ENCODE measurements around the gene ABCA4.

The ABCA4 gene

DNA sequence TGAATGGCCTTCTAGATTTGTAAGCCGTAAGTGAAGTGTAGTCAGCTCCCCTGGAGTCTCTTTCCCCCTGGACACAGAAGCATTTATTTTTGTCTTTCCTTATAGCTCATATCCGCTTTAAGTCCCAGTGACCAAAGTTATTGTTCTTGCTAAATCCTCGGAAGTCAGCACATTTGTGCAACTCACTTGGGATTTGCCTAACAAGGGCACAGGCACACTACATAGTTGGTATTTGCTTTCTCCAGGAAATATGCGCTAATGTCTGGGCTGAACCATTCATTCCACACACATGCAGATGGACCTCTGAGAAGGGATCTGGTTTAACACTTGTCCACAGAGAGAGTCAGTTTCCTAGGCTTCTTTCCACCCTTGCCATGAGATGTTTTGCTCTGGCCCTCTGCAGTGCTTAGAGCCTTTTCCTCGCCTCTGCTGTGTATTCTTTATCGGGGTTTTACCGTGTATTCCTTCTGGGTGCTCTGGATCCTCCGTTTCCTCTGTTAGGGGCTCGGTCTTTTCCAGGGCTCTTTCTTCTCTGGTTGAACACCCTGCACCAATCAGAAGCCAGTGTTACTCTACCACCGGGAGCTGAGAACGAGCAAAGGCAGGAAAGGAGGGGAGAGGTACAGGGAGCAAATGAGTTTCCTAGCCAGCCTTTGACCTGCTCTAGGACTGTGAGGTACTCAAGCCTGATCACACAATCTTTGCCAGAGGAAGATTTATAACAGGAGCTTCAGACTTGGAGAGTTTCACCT lies 72.4 kb downstream of the ABCA4 start:
- no peak for DNase-seq

DNA sequence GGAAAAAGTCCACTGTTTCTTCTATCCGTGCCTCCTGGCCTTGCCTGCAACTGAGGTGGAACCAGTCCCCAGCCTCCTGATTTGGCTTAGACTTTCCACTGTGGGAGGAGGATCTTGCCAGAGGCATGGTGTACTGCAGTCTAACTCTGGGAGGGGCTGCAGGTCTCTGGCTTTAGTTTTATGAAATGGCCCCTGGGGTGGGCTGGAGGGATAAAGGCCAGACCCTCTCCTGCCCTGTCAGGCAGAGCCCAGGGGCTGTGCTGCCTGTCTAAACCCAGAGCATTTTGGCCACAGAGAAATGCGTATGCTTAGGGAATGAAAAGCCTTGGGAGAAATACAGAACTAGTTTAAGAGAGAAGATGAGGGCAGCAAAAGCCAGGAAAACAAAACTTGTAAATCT lies 73.0 kb downstream of the ABCA4 start:
- no peak for DNase-seq

DNA sequence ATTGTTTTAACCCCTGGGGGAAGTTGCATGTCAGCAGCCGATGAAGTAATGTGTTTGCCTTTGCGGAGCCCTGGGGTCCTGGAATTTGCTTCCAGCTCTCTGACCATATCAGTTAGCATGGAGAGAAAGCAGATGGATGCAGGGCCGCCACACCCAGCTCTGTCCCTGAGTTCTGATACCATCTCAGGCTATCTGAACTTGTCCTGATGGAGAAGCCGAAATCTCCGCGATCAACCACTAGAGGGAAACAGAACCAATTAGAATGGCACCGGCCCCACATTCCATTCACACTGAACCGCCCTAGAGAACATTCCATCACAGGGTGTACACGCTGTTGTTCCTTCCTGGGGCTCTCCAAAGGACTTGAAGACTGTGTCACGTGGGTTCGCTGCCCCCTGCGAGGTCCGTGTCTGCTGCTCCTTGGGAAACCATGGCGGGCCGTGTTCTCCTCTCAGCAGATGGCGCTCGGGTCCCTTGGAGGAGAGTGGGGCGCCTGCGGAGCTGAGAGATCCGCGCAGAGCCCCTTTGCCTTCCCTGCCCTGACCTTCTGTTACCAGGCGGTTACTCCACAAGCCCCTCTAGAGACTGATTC lies 75.4 kb downstream of the ABCA4 start:
- DNase-seq = peak; percentile 65

DNA sequence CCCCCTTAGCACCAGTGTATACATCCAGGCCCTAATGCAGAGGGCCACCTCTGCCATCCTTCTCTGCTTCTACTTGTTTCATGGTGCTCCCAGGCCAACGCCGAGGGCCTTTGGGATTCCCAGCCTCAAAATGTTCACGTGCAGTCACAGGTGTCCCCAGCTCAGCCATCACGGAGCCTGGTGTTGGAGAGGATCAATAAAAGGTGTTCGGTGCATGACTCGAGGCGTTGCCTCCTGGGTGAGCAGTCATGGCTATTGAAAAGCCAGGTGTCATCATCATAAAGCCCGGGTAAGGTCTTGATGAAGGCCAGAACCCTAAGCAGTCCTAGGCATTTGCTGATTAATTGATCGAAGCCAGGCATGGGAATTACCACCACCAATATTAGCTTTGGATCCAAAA lies 76.1 kb downstream of the ABCA4 start:
- no peak for DNase-seq

DNA sequence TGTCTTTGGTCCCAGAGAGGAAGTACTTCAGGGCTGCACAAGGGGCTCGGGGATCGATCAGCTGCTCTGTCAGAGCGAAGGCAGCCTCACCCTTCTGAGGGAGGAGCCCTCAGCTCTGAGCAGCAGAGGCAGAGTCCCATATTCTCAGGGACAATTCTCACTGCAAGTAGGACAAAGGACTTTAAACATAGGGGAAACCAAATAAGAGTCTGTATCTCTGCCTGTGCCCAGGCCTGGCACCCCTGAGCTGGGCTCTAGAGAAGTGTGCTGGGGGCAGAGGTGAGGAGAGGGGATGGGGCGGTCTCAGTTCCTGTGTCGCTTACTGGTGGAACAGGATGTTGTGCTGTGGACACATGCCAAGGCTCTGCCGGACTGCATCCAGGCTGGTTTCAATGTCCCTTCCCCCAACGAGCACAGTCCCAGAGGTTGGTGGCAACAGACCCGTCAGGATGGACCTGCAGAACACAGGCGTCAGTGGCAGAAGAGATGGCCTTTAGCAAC lies 76.6 kb downstream of the ABCA4 start:
- peak; percentile 20 for DNase-seq

DNA sequence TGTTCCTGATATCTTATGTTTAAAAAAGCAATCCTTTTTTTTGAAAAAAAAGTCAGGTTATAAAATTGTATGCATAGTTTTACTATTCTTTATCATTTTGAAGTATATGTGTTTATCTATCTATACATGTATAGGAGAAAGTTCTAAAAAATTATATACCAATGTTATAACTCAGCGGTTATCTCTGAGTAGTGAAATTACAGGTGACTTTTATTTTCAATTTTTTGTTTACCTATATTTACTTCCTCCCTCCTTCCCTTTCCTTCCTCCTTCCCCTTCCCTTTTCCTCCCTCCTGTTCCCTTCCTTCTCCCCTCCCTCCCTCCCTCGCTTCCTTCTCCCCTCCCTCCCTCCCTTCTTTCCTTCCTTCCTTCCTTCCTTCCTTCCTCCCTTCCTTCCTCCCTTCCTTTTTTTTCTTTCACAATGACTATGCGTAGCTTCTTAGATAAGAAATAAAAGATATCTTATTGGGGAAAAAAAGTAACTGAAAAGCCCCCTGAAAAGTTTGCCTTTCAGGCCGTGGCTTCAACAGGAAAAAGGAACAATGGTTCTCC lies 77.1 kb downstream of the ABCA4 start:
- no peak for DNase-seq

DNA sequence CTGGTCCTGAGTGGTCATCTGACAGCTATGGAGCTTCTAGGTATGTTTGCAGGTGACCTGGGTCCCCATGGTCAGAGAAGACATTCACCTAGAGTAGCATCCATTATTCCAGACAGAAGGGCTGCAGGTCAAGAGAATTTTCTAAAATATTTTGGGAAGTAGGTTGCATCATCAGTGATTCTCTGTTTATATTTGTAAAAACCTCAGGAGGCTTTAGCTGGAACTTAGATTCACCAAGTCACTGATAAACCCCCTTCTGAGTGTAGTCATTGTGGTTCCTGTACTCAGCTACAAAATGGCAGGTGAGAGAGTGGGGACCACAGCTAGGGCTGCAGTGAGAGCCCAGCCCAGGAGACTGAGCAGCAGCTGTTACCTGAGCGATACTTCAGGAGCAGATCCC lies 78.6 kb downstream of the ABCA4 start:
- no peak for DNase-seq

DNA sequence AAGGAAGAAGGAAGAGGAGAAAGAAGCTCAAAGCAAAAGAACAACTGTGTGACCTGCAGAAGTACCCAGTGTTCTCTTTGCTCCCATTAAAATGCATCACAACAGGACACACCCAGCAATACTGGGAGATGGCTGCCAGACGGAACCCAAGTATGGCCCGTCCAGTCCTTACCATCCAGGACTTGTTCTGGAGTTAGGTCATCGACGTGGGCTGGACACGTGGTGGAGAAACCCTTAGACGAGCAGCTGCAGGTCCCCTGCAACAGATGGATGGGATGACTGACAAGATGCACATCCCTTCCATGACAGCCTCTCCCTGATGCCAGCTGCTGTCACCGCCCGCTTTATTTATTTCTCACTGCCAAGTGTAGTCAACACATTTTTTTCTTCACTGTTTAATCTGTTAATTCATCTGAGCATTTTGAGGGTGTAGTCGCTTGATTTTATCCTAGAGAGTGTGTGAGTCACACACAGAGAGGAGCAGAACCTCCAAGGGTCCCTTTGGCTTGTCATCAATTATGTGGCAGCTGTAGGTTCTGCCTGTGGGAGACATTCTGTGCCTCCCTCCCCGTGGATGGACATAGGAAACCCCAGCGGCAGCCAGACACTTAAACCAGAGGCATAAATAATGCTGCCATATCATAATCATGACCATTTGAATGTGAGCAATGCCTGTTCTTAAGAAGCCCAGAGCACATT lies 80.9 kb downstream of the ABCA4 start:
- DNase-seq = no peak

DNA sequence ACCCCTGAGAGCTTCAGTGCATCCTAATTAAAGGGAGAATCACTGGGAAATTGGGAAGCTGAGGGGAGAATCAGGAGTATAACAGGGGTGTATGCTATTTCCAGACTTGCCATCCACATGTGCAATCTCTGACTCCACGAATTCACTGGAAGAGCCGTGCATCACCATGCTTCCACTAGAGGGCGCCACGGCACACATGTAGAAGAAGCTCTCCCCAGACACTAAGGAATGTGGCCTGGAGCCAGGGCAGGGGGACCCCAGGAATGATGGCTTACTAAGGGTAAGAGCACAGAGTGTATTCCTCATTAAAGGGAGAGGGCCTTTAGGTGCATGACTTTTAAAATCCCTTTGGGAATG lies 81.5 kb downstream of the ABCA4 start:
- DNase-seq = peak; percentile 57

DNA sequence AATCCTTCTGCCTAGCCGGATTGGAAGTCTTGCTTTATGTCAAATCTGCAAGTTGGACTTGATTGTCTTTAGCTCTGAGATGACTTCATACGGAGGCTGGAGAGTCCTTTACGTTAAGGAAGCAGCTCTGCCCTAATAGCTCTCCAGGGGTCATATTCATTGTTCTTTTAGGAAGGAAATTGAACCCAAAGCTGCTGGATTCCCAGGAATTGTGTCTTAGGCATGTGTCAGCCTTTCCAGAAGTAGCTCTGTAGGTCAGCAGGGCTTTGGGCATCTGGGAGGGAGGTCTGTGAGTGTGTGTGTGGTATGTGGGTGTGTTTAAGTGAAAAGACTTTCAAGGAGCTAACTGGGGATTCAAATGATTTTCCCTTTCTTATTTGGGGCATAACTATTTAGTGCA lies 82.4 kb downstream of the ABCA4 start:
- no peak for DNase-seq

DNA sequence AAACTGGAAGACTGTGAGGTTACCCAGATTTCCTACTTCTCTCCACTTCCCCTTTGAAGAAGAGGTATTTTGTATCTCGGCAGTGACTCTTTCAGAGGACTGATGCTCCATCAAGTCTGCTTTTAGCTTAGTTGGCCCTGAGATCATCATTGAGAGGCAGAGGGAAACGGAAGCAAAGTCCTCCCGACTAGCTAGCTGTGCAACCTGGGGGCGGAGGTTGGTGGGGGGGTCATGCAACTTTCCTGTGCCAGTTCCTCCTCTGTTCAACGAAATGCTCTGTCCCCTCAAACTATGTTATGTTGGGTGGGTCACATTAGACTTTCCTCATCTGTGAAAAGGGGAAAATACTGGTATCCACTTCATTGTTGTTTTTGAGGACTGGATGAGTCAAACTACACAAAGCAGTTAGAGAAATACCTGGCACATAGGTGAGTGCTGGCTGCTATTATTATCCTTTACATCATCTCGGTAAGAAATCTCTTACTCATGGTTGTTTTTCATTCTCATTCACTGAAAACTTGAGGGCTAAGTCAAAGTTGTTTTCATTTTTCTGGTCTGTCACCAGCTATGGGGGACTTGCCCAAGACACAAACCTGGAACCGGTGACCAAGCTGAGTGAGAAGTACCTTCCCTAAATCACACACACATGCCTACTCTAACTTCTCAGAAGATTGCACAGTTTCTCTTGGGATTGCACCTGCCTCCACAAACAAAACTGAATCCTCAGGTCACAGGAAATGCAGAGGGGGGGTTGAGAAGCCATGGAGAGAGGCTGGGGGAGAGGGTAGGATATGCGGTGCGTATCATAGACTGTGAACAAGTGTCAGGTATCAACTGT lies 83.3 kb downstream of the ABCA4 start:
- DNase-seq = no peak

DNA sequence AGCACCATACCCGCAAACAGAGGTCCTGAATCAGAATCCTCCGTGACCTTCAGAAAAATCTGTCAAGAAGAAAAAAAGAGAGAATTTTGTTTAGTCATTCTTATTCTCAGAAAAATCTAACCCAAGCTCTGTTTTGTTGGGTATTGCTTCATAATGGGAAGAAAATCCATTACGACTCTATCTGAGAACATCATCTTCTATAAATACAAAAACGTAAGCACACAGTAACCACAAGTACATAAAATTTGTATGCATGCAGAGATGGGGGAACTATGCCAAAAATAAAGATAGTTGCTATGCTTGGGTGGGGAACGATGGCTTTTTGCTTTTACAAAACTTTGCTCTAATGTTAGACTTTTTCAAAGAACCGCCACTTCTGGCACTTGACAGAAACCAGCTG lies 84.2 kb downstream of the ABCA4 start:
- no peak for DNase-seq

DNA sequence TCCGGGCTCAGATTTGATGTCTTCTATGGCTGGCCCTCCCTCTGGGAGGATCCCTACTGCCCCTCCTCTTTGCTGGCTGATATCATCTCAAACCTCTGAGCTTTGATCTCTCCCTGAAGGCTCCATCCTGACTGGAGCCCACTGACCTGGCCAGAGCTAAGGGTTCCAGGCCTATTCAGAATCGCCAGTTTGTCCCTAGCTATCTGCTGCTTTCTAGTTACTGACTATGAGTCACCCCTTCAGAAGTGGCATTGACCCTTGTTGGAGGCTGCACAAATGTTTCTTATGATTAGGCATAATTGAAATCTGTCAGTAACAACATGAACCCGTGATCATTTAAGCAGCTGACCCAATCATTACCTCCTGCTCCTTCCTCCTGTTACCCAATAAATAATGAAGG lies 87.1 kb downstream of the ABCA4 start:
- no peak for DNase-seq

DNA sequence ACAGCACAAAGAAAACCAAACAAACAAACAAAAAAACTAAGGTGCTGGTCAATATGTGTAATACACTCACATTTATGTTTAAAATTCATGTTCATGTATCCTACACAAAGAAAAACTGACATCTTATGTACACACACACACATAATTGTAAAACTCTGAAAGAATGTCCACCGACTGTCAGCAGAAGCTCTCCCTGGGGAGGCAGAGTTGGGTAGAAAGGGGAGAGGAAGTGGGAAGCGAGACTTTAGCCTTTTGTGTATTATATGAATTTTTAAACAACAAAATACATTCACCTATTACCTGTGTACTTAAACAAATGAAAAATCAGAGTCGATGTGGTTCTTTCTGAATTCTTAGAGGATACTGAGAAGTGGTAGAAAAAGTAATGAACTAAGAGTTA lies 88.3 kb downstream of the ABCA4 start:
- no peak for DNase-seq

DNA sequence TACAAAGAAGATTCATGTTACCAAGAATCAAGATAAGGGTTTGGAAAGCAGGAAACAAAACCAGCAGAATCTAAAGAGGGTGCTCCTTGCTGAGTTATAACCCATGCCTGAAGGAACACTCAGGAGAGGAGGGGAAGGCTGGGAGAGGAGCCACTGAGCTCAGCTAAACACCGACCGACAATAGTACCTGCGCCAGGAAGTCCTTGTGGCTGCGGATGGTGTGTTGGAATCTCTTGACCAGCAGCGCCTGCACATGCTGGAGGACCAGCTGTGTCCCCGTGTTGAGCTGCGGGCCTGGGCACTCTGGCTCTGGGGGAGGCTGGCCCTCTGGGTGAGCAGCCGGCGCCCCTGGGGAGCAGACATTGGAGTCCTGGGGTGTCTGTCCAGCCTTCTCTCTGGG lies 89.4 kb downstream of the ABCA4 start:
- DNase-seq = no peak

DNA sequence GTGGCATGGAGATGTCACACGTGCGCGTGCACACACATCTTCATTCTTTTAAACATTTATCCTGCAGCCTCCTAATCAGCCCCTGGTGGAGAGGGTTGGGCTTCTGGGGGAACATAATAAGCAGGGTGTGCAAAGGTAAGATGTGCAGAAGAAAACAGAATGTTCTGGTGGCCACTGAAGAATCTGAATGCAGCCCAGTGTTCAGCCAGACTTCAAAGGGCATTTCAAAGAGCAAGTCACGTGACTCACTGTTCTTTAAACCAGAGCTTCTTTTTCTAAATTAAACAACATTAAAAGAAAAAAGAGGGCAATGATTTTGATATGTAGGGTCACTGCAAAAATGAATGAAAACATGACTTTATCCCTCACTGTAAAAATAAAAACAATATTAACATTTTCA lies 89.8 kb downstream of the ABCA4 start:
- DNase-seq = no peak

DNA sequence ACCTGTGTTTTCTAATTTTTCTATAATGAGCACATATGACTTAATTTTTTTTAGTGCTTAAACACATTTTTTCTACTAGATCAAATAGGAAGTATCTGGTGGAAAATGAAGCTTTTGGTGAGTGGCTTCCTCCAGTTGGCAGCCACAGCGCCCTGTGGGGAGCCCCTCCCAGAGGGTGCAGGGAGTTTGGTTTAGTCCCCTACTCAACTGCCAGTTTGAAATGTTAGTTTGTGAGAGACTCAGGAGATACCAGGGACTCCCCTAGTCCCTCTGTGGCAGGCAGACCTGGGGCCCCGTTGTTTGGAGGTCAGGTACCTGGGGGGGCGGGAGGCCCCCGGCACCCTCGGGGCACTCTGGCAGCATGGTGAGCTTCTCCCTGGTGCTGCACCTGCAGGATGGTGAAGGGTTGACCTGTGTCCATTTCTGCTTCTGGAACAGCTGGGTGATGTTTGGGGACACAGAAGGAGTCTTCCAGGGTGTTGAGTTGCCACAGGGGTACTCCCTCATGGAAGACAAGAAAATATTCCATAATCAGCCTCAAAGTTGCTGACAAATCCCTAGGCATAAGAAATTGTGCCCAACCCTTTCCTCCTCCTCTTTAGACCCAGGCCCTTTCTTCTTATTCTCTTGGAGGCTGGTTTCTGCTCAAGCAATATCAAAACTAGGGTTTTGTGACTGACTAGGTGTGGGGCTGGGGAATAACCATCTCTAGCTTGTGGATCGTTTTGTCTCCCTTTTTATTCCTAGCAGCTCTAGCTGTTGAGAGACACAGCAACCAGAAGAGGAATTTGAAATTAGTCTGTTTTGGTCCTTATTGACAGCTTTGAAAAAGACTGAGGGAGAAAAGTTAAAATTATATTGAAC lies 91.6 kb downstream of the ABCA4 start:
- no peak for DNase-seq

DNA sequence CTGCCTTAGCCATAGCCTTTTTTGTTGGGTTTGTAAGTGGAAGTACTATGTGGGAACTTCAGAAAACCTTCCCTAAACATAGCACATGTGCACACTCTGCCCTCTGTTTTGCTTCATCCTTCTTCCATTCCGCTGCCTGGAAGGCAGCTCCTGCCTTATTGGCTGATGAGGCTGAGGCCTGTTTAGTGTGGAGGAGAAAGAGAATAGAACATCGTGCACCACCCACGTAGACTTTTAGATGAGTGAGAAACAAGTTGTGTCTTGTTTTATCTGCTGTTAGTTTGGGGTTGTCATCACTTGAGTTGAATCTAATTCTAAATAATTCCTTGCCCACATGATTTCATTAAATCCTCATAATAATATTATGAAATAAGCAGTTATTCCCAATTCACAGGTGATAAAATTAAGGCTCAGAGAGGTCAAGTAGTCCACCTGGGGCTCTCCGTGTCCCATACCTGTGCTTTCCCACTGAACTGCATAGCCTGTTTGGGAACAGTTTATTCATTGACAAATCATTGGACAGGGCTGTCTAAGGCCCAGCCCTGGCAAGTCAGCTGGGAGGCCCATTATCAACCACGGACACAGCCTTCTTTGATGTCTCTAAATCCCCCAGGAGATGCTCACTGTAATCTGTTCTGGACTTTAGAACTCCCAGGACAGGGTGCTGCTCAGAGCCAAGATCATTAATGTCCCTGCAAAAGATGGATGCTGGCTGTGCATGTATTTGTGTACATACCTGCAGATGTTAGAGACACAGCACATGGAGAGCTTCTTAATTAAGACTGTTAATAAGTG lies 93.0 kb downstream of the ABCA4 start:
- DNase-seq = no peak

DNA sequence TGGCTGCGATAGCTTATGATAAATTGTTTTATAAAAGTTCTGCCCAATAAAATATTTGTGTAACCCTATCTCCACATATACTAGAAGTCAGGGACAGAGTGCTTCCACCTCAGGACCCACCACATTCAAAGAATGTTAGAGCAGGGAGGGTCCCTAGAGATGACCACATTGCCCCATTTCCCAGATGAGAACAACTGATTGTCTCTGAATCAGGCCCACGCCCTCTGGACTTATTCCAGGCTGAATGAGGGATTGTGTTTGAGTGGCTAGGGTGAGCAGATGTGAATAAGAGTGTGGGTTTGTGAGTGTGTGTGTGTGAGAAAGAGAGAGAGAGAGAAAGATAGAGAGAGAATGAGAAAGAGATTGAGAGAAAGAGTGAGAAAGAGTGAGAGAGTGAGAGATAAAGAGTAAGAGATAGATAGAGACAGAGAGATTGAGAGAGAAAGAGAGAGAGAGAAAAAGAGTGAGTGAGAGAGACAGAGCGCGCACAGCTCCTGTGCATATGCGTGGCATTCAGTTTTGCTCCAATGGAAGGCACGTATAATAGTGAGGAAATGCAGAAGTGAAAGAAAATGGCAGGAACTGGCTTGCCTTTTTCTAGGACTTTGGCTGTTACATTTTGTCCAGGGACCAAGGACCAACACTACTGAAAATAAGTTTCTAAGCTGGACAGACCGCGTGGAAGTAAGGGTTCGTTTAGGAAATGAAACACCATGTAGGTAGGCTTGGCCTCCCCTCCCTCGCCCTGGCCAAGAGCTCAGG lies 94.1 kb downstream of the ABCA4 start:
- no peak for DNase-seq
